ENCODE results near the gene ADAMTS14.

ADAMTS14 gene

GRCh38 chr10:70691611-70692010 is 19.3 kb downstream of the ADAMTS14 start:
- H3K4me3 ChIP-seq (replicated peaks; ENCODE audit: low read depth, low read length): no peak overlapping the region
- TF ChIP-seq, protein P1, sequence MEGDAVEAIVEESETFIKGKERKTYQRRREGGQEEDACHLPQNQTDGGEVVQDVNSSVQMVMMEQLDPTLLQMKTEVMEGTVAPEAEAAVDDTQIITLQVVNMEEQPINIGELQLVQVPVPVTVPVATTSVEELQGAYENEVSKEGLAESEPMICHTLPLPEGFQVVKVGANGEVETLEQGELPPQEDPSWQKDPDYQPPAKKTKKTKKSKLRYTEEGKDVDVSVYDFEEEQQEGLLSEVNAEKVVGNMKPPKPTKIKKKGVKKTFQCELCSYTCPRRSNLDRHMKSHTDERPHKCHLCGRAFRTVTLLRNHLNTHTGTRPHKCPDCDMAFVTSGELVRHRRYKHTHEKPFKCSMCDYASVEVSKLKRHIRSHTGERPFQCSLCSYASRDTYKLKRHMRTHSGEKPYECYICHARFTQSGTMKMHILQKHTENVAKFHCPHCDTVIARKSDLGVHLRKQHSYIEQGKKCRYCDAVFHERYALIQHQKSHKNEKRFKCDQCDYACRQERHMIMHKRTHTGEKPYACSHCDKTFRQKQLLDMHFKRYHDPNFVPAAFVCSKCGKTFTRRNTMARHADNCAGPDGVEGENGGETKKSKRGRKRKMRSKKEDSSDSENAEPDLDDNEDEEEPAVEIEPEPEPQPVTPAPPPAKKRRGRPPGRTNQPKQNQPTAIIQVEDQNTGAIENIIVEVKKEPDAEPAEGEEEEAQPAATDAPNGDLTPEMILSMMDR (IDR thresholded peaks at IDR 0.05; ENCODE audit: low read length, missing control alignments): no peak
- DNase-seq (ENCODE audit: low read depth): no peak

- no peak for DNase-seq (ENCODE audit: low read depth)
These were observed 19.8 kb downstream of the ADAMTS14 start for GRCh38 chr10:70692043-70692603.

DNA sequence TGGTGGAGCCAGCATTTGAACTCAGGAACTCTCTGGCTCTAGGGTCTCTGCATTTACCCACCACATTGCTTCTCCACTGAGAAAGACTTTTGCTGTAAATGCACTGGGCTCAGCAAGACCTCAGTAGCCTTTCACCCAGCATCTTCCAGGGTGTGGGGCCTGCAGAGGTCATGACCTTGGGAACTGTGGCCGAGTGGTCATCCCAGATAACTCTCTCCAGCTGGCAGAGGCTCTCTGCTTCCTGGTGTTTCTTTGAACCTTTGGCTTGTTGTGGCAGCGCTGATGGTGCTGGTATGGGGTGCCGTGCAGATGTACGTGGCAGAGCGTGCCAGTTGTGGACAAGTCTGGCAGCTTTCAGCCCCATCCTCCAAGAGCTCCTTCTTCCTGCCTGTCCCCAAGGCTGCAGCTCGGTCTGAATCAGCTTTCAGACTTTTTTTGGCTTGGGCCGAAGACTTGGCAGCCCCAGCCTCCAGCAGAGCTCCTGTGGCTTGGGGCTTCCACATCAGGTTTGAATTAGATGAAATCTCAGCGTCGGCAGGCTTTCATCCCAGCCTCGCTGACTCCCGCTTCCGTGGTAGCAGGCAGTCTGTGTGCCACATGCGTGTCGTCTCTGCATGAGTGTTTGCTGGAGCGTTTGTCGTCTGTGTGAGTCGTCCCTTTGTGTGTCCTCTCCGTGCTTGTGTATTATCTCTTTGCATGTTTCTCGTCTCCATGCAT is 21.5 kb downstream of the ADAMTS14 start:
- DNase-seq (ENCODE audit: low read depth): peak; percentile 31
- H3K4me3 ChIP-seq (replicated peaks; ENCODE audit: low read depth, low read length): no peak overlapping the region
- TF ChIP-seq, protein P1 (IDR thresholded peaks at IDR 0.05; ENCODE audit: low read length, missing control alignments): no peak

More at GRCh38 chr10:70692043-70692603, 19.8 kb downstream of the ADAMTS14 start:
- no peak overlapping the region for H3K4me3 ChIP-seq (replicated peaks; ENCODE audit: low read depth, low read length)
- TF ChIP-seq, protein P1 (IDR thresholded peaks at IDR 0.05; ENCODE audit: low read length, missing control alignments): no peak

GRCh38 chr10:70694418-70695141 is 22.3 kb downstream of the ADAMTS14 start:
- TF ChIP-seq, protein P1 (IDR thresholded peaks at IDR 0.05; ENCODE audit: low read length, missing control alignments): no peak
- peak; percentile 64 for DNase-seq (ENCODE audit: low read depth)
- H3K4me3 ChIP-seq (replicated peaks; ENCODE audit: low read depth, low read length): no peak overlapping the region

- DNase-seq (ENCODE audit: low read depth): no peak
- TF ChIP-seq, protein P1 (IDR thresholded peaks at IDR 0.05; ENCODE audit: low read length, missing control alignments): no peak
- H3K4me3 ChIP-seq (replicated peaks; ENCODE audit: low read depth, low read length): no peak overlapping the region
These were observed 23.1 kb downstream of the ADAMTS14 start for GRCh38 chr10:70695241-70696030.

GRCh38 chr10:70698211-70698610 is 25.9 kb downstream of the ADAMTS14 start:
- DNase-seq (ENCODE audit: low read depth): no peak
- no peak overlapping the region for H3K4me3 ChIP-seq (replicated peaks; ENCODE audit: low read depth, low read length)
- TF ChIP-seq, protein P1 (IDR thresholded peaks at IDR 0.05; ENCODE audit: low read length, missing control alignments): no peak
